CD4-positive, alpha-beta T cell treated with Interleukin-2 at 100 ng/mL for 4 hours (primary cell): Measurements from ENCODE around the gene DAGLB.
A peak's percentile ranks its signal among the peaks of the same experiment; 100 is the strongest.
"Not testable (repeated sequence)": the region's sequence is repeated elsewhere in the genome, so short reads cannot be mapped to it uniquely, and the experiment has no call there.

ENCODE experiments used
- DNase-seq: peaks from one replicate; pipeline ENCODE4 v3.0.0-alpha.2; 2020; ENCODE audit warnings: low spot score

Gene DAGLB

GRCh38 chr7:6397759-6398495, 49.8 kb downstream of the DAGLB start:
- not testable (repeated sequence) for DNase-seq

- DNase-seq = no peak
Measured at GRCh38 chr7:6395898-6396595, 51.7 kb downstream of the DAGLB start.

DNA sequence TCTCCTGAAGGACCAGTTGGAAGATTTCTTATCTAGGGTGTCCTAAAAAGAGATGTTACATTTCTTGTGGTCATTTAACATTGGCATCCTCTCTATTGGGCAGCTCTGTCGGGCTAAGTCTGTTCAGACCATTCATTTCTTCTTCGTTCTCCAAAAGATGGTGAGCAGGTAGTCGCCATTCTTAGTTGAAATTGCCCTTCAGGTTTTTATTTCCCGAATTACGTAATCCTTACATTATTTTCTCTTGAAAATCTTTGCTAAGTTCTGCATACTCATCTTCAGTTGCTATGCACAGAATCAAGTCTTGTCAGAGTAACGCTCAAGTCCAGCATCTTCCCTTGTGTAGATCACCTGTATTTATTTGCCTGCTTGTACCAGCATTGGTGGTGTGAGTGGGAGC, 53.6 kb downstream of the DAGLB start:
- DNase-seq = no peak

- no peak for DNase-seq
Measured at GRCh38 chr7:6393667-6394056, 54.1 kb downstream of the DAGLB start.

DNA sequence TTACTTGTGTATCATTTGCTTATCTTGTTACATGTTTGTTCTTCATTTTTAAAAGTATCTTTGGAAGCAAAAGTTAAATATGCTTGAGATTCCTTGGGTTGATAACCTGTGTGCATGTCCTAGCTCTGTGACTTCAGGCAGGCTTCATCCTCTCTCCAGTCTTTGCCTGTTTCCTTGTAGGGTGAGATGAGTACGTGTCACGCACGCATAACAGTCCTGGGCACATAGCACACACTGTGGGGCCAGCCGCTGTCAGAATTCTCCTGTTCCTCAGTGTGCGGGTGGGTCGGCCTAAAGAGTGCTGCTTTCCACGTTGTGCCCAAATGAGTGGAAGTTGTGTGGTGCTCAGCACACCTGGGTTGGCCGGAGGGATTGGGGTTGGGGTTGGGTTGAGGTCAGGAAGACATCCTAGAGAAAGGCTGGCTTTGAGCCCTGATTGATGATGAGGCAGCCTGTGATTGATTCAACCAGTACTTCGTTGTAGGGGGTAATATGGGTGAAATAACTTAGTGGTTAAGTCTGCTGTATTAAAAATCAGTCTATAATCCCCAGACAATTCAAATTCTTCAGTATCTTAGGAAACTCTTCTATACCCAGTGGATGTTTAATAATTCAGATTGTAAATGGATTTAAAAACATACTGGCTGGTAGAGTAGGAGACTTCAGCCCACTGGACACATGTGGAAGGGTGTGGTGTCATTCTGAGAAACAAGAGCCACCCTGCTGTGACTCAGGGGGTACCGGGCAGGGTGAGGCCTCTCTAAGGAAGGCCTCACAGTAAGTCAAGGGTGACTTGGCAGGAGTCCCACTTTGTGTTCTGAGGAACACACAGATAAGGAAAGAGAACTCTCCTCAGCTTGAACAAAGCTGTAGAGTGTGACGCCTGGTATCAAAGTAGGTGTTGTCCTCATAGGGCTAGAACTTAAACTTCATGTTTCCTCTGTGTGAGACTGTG, 54.8 kb downstream of the DAGLB start:
- peak; percentile 59 for DNase-seq

DNA sequence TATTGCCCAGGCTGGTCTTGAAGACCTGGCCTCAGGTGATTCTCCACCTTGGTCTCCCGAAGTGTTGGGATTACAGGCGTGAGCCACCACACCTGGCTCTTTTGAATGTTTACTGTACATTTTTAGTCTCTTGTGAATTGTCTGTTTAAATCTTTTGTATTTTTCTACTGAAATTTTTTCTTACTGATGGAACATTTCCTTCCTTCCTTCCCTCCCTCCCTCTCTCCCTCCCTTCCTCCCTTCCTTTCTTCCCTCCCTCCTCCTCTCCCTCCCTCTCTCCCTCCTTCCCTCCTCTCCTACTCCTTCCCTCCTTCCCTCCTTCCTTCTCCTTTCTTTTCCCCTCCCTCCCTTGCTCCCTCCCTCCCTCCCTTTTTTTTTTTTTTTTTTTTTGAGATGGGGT, 58.0 kb downstream of the DAGLB start:
- no peak for DNase-seq

GRCh38 chr7:6387734-6388294, 59.9 kb downstream of the DAGLB start:
- DNase-seq = no peak

DNA sequence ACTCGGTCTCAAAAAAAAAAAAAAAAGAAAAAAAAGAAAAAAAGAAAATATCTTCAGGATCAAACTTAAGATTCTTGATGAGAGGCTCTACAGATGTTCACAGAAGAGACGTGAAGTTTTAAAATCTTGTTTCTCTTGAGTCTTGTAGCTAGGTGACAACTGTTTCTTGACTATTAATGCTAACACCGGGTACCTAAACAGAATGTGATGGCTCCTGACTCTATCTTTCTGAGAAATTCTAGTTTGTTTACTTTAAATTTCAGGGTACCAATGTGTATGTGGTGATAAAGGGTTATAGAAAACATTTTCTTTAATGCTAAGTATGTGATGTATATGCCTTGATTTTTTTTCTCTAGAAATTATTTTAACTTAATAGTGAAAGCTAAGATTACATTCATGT, 61.0 kb downstream of the DAGLB start:
- no peak for DNase-seq

- no peak for DNase-seq
Measured at GRCh38 chr7:6385909-6386560, 61.7 kb downstream of the DAGLB start.

- no peak for DNase-seq
Measured at GRCh38 chr7:6385110-6385781, 62.5 kb downstream of the DAGLB start.

DNA sequence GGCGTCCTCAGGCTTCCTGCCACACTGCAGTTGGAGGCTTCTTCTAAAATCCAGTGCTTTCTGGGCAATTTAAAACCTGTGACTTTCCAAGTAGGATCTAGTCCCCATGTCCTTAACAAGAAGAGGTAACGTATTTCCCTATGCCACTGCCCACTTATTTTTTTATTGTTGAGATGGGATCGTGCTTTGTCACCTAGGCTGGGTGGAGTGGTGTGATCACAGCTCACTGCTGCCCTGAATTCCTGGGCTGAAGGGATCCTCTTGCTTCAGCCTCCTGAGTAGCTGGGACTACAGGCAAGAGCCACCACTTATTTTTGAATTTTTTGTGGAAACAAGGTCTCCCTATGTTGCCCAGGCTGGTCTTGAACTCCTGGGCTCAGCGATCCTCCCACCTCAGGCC, 63.4 kb downstream of the DAGLB start:
- no peak for DNase-seq

DNA sequence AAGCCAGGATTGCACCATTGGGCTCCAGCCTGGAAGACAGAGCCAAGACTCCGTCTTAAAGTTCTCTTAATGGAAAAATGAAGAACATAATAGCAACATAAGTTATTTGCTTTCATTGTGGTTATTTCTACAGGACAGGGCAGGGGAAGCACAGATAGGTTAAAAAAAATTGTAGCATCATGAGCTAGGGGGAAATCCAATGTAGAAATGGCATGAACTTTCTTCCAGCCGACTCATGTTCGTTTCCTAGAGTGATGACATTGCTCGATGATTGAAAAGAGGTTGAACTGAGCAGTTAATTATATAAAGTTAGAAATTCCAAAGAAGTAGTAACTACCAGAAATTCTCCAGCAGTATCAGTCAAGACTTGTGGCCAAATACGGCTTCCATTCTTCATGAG, 64.9 kb downstream of the DAGLB start:
- DNase-seq = no peak

DNA sequence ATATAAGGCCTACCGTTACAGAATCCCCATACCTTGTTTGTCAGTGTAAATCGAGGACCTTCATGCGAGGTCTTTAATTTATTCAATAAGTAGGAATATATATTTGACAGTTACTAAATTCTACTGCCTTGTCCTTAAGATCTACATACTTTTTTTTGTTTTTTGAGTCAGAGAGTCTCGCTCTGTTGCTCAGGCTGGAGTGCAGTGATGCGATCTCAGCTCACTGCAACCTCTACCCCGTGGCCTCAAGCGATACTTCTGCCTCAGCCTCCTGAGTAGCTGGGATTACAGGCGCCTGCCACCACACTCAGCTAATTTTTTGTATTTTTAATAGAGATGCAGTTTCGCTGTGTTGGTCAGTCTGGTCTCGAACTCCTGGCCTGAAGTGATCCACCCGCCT, 65.9 kb downstream of the DAGLB start:
- DNase-seq = not testable (repeated sequence)

- DNase-seq = no peak
Measured at GRCh38 chr7:6380310-6381095, 67.3 kb downstream of the DAGLB start.

GRCh38 chr7:6379886-6380285, 67.9 kb downstream of the DAGLB start:
- no peak for DNase-seq

GRCh38 chr7:6378556-6378955, 69.2 kb downstream of the DAGLB start:
- DNase-seq = not testable (repeated sequence)

DNA sequence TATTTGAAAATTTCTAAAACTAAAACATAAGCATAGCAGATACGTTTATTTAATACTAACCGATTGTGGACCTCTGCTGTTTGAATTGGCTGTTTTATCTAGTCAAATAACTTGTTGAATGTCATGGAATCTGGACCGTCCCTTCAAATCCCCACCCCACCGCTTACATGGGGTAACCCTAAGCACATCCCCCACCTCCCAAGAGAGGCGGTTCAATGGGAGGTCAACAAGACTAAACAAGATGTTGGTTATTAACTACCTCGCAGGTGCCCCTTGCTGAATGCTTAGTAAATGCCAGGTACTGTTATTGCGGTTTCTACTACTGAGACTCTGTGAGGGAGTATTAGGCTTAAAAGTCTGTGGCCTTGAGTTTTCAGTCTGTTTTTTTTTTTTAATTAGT, 70.9 kb downstream of the DAGLB start:
- no peak for DNase-seq

- peak; percentile 33 for DNase-seq
Measured at GRCh38 chr7:6375348-6376101, 72.2 kb downstream of the DAGLB start.

GRCh38 chr7:6367701-6368211, 80.0 kb downstream of the DAGLB start:
- no peak for DNase-seq
